Activated CD8-positive, alpha-beta memory T cell treated with anti-CD3 and anti-CD28 coated beads, Interleukin-2, amount 50 U/mL, for 48 hours (primary cell): Measurements from ENCODE around the gene CBFA2T2.
A peak's percentile ranks its signal among the peaks of the same experiment; 100 is the strongest.
"Not testable (repeated sequence)": the region's sequence is repeated elsewhere in the genome, so short reads cannot be mapped to it uniquely, and the experiment has no call there.

Source experiments
- DNase-seq: peaks from one replicate; pipeline ENCODE4 v3.0.0-alpha.2; 2020

The CBFA2T2 gene

GRCh38 chr20:33630507-33630906, 140.6 kb downstream of the CBFA2T2 start:
- no peak for DNase-seq

GRCh38 chr20:33631910-33632309, 142.0 kb downstream of the CBFA2T2 start:
- DNase-seq: not testable (repeated sequence)

GRCh38 chr20:33635341-33635740, 145.4 kb downstream of the CBFA2T2 start:
- no peak for DNase-seq

GRCh38 chr20:33636776-33637175, 146.9 kb downstream of the CBFA2T2 start:
- DNase-seq: peak; percentile 22

GRCh38 chr20:33640287-33640686, 150.4 kb downstream of the CBFA2T2 start:
- DNase-seq: peak; percentile 22

- DNase-seq: no peak
These were observed 154.6 kb downstream of the CBFA2T2 start for GRCh38 chr20:33644313-33645071.

- no peak for DNase-seq
These were observed 155.1 kb downstream of the CBFA2T2 start for GRCh38 chr20:33645072-33645358.

GRCh38 chr20:33645396-33645795, 155.5 kb downstream of the CBFA2T2 start:
- no peak for DNase-seq

GRCh38 chr20:33646191-33646590, 156.3 kb downstream of the CBFA2T2 start:
- no peak for DNase-seq

DNA sequence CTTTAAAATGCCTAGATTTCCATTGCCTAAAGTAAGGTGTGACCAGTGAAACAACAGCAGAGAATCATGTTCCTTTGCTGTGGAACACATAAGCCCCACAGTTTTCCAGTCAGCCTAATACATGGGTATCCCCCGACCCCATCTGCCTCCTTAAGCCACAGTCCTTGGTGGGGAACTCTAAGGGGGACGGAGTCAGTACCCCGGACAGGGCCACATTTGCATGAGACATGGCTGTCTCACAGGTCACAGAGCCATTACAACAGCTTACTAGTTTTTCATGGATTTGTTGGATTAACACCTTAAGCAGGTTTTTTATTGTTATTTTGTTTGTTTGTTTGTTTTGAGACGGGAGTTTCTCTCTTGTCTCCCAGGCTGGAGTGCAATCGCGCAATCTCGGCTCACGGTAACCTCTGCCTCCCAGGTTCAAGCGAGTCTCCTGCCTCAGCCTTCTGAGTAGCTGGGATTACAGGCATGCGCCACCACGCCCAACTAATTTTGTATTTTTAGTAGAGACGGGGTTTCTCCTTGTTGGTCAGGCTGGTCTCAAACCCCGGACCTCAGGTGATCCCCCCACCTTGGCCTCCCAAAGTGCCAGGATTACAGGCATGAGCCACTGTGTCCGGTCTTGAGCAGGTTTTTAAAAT, 157.2 kb downstream of the CBFA2T2 start:
- not testable (repeated sequence) for DNase-seq

DNA sequence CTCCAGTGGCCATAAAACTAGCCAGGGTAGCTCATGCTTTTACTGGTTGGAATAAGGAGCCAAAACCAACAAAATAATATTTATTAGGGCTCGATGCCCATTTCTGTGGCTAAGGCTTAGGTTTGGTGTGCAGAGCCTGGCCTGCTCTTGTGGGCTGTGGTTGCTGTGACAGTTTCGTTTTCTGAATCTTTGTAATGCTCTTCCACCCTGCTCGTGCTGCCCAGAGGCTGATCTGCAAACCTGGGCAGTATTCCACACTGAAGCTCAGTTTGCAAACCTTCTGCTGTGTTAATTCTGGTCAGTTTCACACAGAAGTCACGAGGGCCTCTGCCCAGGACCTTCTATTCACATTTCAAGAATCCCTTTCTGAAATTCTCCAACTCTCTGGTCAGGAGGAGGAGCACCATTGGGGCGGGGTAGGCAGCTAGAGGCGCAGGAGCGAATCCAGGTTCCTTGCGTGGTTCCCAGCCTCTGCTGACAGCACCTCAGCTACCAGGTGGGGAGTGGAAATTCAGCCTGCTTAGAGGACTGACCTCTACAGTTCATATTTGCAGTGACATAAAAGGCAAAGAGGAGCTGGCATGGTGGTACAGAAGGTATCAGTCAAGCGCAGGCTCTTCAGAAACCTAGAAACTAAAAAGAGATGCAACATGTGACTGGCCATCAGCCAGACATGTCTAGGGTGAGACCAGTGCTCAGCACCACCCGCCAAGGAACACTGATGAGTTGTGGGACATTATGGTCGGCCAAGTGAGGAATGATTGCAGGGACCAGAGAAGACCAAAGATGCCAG, 157.9 kb downstream of the CBFA2T2 start:
- no peak for DNase-seq

DNA sequence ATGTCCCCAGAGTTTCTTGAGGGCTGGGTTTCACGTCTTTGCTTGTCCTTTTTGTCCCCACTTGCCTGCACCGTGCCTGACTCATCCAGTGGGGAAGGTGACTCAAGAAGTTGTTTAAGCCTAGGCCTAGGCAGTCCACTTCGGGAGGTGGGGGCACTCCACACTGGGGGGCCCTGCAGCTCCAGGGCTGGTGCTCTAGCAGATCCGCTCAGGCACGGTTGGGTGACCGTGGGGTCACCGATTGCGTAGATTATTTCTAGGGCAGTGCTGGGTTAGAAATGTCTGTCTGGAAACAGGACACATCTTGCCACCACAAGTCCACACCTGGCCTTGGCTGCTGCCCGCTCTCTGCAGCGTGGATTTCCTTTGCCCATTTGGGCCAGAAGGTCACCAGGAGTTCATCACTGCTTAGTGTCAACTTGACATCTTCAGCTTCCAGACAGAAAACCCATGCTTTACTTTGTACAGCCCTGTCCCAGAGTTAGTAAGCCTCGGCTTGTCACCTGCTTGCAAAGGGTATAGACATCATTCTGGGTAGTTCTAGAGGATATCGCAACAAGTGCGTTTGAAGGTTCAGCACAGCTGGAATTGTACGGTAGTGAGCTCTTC, 158.6 kb downstream of the CBFA2T2 start:
- DNase-seq: no peak

DNA sequence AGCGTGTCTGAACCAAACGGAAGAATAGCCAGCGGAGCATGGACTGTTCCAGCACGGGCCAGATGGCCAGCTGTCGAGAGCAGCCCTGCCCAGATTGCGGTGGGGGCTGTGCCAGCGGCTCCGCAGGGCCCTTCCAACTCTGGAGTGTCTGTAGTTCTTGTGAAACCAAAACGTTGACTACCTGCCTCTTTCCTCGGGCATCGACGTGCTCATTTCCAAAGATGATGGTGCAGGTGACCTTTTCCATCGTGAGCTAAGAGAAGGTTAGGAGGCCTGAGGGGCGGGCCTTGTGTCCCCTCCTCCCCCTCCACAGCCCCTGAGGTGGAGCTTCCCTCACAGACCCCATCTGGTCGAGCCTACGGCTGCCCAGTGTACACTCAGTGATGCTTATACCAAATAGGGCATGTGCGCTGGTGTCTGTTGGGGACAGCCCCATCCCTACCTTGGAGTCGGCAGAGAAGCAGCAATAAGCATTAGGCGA, 159.3 kb downstream of the CBFA2T2 start:
- DNase-seq: no peak

DNA sequence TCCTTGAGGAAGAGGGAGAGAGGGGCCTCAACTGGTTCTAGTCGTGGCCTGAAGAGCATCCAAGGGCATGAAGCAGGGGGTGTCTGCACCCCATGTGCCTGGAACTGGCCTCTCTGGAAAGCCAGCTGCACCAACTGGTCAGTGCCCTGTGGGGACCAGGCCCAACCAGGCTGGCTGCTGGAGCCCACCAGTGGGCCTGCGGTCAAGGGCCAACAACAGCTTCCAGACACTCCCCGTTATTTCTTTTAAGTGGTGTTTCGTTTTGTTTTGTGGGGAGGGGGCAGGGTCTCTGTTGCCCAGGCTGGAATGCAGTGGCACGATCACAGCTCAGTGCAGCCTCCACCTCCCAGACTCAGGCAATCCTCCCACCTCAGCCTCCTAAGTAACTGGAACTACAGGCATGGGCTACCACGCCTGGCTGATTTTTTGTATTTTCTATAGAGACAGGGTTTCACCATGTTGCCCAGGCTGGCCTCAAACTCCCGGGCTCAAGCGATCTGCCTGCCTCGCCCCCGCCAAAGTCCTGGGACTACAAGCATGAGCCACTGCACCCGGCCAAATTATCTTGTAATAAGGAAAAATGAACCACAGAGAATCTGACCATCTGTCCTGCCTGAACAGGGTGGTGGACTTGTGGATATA, 160.3 kb downstream of the CBFA2T2 start:
- no peak for DNase-seq

DNA sequence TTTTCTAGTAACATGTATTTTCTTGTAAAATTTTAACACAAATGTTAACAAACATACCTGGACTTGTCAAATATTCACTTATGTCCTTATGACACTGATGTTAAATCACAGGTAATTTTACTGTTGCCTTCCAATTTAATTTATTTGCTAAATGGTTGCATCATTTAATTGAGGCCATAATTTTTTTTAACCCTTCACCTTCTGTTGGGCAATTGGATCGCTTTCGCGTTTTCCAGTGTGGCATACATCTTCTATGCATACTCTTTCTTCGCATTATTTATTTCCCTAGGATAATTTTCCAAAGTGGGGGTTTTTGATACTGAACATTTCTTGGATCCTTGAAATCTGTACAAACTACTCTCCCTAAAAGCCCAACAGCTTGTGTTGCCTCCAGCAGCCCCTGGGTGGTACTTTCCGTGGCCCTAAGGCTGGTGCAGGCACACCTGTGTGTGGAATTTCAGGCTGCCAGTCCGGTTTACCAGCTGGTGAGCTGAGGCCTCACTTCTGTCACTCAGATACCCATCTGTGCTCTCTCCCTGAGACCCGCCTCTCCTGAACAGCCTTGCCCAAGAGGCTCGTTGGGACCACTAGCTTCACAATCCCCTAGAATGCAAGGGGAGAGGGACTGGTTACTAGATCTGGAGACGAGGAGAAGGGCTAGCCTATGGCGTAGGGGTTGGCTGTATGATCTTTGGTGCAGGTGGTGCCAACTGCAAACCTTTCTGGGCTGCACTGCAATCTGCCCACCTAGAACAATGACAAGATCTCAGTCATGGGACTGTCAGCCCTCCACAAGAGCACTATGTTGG, 161.1 kb downstream of the CBFA2T2 start:
- no peak for DNase-seq

DNA sequence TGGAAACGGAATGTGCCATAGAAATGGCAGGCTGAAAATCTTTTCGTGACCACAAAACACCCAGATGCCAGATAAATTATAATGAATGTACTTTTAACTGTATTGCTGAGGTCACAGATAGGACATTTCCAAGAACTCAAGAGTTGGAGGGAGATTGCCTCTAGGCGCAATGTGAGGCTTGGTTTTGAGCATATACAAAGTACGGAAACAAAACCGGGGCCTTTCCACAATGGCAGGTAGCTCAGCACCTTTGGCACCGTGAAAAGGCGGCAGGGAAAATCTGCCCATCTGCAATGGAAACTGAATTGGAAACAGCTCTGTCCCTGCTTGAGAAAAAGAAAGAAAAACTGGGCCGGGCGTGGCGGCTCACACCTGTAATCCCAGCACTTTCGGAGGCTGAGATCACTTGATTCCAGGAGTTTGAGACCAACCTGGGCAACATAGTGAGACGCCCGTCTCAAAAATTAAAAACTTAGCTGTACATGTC, 161.7 kb downstream of the CBFA2T2 start:
- no peak for DNase-seq

GRCh38 chr20:33653218-33653899, 163.5 kb downstream of the CBFA2T2 start:
- DNase-seq: peak; percentile 69

DNA sequence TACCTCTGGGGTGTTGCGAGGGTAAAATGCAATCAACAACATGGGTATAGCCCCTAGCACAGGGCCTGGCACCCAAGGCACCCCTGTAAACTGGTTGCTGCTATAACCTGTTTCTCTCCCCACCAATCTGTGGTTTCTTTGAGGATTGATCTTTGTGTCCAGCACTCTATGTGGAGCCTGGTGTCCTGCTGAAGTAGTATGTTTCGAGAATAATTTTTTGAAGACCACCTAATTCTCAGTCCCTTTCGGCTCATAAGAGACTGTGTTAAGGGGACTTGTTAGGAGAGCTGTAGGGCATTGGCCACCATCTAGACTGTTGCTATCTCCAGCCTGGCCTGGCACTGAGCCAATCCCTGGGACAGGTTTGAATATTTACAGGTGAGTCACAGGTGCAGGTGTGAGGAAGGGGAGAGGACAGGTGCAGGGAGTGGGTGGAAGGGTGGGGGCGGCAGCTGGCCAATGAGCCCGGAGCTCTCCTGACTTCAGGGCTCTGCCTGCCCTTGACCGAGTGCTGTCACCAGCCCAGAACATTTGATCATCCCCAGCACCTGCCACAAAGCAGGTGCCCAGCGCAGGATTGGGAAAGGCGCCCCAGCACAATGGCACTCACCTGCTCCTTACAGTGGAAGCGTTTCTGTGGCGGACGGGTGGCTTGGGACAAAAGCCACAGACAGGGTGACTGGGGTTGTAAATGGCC, 164.2 kb downstream of the CBFA2T2 start:
- no peak for DNase-seq

GRCh38 chr20:33654680-33655161, 164.8 kb downstream of the CBFA2T2 start:
- no peak for DNase-seq

GRCh38 chr20:33655164-33655563, 165.3 kb downstream of the CBFA2T2 start:
- no peak for DNase-seq
